HPDE6-E6E7 (cell line): Measurements from ENCODE around the gene FOS.
"Not testable (repeated sequence)": the region's sequence is repeated elsewhere in the genome, so short reads cannot be mapped to it uniquely, and the experiment has no call there.

Experiments
- DNase-seq: peaks from one replicate; pipeline ENCODE4 v3.0.0; 2011; ENCODE audit warnings: missing footprints; ENCODE audit errors: extremely low spot score

The FOS gene

GRCh38 chr14:75278422-75279152 lies at the start of gene FOS:
Gene FOS (plus strand): TSS chr14:75278828. CDS start chr14:75278983, 155 bp downstream.
- peak; percentile 97 for DNase-seq

- no peak for DNase-seq
Measured at GRCh38 chr14:75229661-75230139, 48.9 kb upstream of the FOS start.

- DNase-seq = peak; percentile 82
Measured at GRCh38 chr14:75230140-75230792, 48.4 kb upstream of the FOS start.

- DNase-seq = no peak
Measured at GRCh38 chr14:75231320-75231719, 47.3 kb upstream of the FOS start.

- no peak for DNase-seq
Measured at GRCh38 chr14:75232191-75232590, 46.4 kb upstream of the FOS start.

GRCh38 chr14:75232597-75232996 lies 46.0 kb upstream of the FOS start:
- DNase-seq = no peak

GRCh38 chr14:75234173-75235115 lies 44.2 kb upstream of the FOS start:
- peak; percentile 49 for DNase-seq

GRCh38 chr14:75235198-75235597 lies 43.4 kb upstream of the FOS start:
- DNase-seq = not testable (repeated sequence)

GRCh38 chr14:75236467-75236866 lies 42.2 kb upstream of the FOS start:
- no peak for DNase-seq

- no peak for DNase-seq
Measured at GRCh38 chr14:75236901-75237419, 41.7 kb upstream of the FOS start.

- DNase-seq = no peak
Measured at GRCh38 chr14:75238756-75239455, 39.7 kb upstream of the FOS start.

GRCh38 chr14:75240781-75241180 lies 37.8 kb upstream of the FOS start:
- DNase-seq = no peak

GRCh38 chr14:75242546-75243273 lies 35.9 kb upstream of the FOS start:
- no peak for DNase-seq

- no peak for DNase-seq
Measured at GRCh38 chr14:75244121-75244520, 34.5 kb upstream of the FOS start.

GRCh38 chr14:75246546-75247285 lies 31.9 kb upstream of the FOS start:
- no peak for DNase-seq

- DNase-seq = no peak
Measured at GRCh38 chr14:75247286-75247922, 31.2 kb upstream of the FOS start.

- no peak for DNase-seq
Measured at GRCh38 chr14:75247939-75248338, 30.7 kb upstream of the FOS start.

GRCh38 chr14:75249251-75249957 lies 29.2 kb upstream of the FOS start:
- DNase-seq = no peak

- DNase-seq = no peak
Measured at GRCh38 chr14:75249958-75250336, 28.7 kb upstream of the FOS start.
